HG02970 (cell line): ENCODE data around the gene CAPN10.
"Not testable (repeated sequence)": the region's sequence is repeated elsewhere in the genome, so short reads cannot be mapped to it uniquely, and the experiment has no call there.

ENCODE experiments used
- ATAC-seq: cut with Tn5 transposase; IDR thresholded peaks from one replicate; pipeline ENCODE4 v1.9.1; 2021; ENCODE audit warnings: mild to moderate bottlenecking, moderate library complexity, moderate number of reproducible peaks; ENCODE audit not compliant: unreplicated experiment, low FRiP score

Gene CAPN10

GRCh38 chr2:240586198-240586918 is at the start of gene CAPN10:
Gene CAPN10 (plus strand): TSS chr2:240586734. CDS start chr2:240586912, 178 bp downstream.
- ATAC-seq: peak; percentile 68

- ATAC-seq: no peak
These were observed 48.3 kb upstream of the CAPN10 start for GRCh38 chr2:240538031-240538780.

- ATAC-seq: not testable (repeated sequence)
These were observed 47.4 kb upstream of the CAPN10 start for GRCh38 chr2:240539101-240539500.

- ATAC-seq: no peak
These were observed 46.6 kb upstream of the CAPN10 start for GRCh38 chr2:240539906-240540305.

GRCh38 chr2:240551288-240551687 is 35.2 kb upstream of the CAPN10 start:
- no peak for ATAC-seq

- no peak for ATAC-seq
These were observed 34.7 kb upstream of the CAPN10 start for GRCh38 chr2:240551811-240552210.

- ATAC-seq: no peak
These were observed 32.5 kb upstream of the CAPN10 start for GRCh38 chr2:240553956-240554480.

- no peak for ATAC-seq
These were observed 31.6 kb upstream of the CAPN10 start for GRCh38 chr2:240554767-240555493.

- ATAC-seq: no peak
These were observed 30.8 kb upstream of the CAPN10 start for GRCh38 chr2:240555541-240556250.

- ATAC-seq: no peak
These were observed 29.9 kb upstream of the CAPN10 start for GRCh38 chr2:240556553-240557100.

GRCh38 chr2:240557101-240557751 is 29.3 kb upstream of the CAPN10 start:
- ATAC-seq: no peak

GRCh38 chr2:240557808-240558207 is 28.7 kb upstream of the CAPN10 start, which contains the start of gene ANKMY1:
Gene ANKMY1 (minus strand): TSS chr2:240557988. CDS start chr2:240557335, 653 bp downstream.
- no peak for ATAC-seq

GRCh38 chr2:240558236-240558761 is 28.2 kb upstream of the CAPN10 start:
- ATAC-seq: no peak

- ATAC-seq: no peak
These were observed 27.2 kb upstream of the CAPN10 start for GRCh38 chr2:240559286-240559685.

GRCh38 chr2:240560084-240560479 is 26.5 kb upstream of the CAPN10 start, which contains the start of gene DUSP28:
Gene DUSP28 (plus strand): TSS chr2:240560357. CDS start chr2:240560685, 328 bp downstream.
- peak; percentile 47 for ATAC-seq

GRCh38 chr2:240560480-240561324 is 25.8 kb upstream of the CAPN10 start:
- peak; percentile 55 for ATAC-seq

- ATAC-seq: peak; percentile 1
These were observed 25.1 kb upstream of the CAPN10 start for GRCh38 chr2:240561325-240561971.

- not testable (repeated sequence) for ATAC-seq
These were observed 23.3 kb upstream of the CAPN10 start for GRCh38 chr2:240563231-240563630.
